NCI-H82 treated with DMSO at 0.1 percent for 48 hours (cell line): ENCODE measurements around the gene SRGAP1.
"Not testable (repeated sequence)": the region's sequence is repeated elsewhere in the genome, so short reads cannot be mapped to it uniquely, and the experiment has no call there.

Experiments used
- DNase-seq: peaks from one replicate; lab custom pipeline; 2025; ENCODE audit not compliant: unreplicated experiment; lab: John Stamatoyannopoulos, UW

The SRGAP1 gene

DNA sequence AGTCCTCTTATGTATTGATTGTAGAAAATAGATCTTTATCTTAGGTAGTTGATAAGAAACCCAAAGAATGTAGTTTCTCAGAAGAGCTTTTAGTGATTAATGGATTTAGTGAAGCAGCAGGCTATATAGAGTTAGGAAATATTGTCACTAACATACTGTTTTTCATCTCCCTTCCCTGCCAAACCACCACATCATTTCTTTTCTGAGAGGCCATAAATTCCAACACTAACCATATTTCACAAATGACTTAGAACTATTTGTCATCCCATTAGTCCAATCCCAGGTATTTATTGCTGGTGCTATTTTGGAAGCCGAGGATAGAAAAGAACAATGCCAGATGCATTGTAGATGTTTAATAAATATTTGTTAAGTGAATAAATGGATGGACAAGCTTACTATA, 191.9 kb downstream of the SRGAP1 start:
- DNase-seq, result no peak

DNA sequence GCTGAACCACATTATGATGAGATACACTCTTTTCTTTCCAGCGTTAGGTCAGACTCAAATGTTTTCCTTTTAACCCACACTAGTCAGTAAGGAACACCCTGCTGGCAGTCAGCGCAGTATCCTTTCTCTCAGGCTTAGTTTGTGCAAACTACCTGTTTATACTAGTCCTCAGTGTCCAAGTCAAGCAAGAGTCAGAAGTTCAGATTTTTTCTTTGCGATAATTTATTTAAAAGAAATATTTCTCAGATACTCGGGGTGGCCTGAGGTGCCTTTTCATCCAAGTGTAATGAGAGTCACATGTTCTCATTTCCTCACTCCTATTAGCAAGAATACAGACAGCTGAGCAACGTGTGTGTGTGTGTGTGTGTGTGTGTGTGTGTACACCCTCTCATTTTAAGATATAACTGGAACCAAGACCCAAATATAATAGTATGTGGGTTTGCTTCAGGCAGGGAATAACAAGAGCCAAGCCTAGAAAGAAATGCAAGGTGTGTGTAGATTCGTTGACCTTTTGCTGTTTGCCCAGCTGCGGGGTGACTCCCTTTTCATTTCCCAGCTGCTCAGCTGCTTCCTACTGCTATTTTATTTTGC, 194.9 kb downstream of the SRGAP1 start:
- no peak for DNase-seq

DNA sequence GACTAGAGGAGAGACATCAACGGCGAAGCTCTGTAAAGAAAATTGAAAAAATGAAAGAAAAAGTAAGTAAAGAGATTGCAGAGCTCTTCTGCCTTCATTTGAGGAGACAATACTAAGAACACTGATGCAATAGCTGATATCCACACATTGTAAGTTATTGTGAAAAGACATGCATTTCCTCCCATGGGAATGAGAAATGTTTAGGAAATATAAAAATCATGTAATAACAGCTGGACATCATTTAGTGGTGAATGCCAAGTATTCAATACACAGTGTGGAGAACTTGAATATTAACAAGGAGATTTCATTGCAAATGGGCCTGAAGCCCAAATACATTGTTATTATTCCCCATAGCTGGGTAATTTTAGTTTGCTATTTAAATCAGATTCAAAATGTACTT, 198.4 kb downstream of the SRGAP1 start:
- no peak for DNase-seq

DNA sequence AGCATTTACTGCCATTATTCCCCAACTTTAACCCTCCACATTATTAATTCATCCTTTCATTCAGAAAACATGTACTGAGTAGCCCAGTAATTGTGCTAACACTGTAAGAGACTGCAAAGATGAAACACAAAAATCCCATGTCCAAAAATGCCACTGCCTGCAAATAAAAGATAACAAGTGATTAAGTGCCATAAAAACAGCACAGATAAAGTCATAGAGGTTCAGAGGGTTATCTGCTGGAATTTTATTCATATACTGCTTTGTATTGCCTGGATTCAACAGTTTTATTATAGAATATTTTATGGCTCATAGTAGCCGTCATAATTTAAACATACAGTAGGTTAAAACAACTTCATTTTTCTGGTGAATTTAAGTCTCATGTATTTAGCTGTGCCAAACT, 199.7 kb downstream of the SRGAP1 start:
- DNase-seq, result no peak

DNA sequence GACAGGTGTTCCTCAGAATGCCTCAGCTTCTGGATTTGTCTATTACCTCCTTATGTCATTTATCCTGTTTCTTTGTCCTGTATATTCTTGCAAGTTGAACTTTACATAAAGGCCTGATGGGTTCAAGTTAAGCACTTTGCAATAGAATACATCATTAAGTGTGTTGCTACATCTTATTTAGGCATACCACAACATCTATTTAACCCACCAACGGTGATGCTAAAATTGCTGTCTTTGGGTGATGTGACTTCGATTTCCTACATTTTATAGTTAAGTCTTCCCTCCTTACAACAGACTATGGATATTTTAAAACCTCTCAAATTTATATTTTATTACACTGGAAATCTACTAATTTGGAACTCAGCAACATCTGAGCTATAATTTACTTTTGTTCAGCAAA, 206.6 kb downstream of the SRGAP1 start:
- no peak for DNase-seq

DNA sequence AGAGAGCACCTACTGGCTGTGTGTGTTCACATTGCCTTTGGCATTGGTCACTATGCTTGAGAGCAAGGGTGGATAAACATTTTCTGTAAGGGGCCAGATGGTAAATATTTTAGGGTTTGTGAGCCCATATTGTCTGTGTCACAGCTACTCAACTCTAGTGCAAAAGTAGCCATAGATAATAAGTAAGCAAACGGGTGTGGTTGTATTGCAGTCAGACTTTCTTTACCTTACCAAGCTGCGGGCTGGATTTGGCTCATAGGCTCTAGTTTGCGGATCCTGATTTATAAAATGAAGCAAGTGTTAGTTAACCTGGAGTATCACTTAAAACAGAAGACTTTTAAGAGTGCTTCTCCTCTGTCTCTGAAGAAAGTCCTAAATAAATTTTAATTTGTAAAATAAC, 208.6 kb downstream of the SRGAP1 start:
- DNase-seq, result no peak

DNA sequence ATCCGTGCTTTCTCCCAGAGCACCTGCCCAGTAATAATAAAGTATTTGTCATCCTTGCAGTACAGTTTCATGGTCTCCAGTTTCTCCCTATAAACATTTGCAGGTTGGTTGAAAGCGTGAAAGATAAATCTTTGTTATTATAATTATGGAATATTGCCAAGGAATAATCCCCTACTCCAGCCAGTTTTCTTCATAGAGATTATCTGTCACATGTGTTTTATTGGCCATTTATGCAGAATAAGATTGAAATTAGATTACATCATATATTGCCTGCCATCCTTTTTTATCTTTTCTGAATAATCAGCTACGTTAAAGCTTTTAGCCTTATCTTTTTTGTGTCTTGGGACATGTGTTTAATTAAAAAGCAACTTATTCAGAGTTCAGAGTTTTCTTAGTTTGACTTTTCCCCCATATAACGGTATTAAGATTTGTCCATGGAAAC, 209.6 kb downstream of the SRGAP1 start:
- no peak for DNase-seq

DNA sequence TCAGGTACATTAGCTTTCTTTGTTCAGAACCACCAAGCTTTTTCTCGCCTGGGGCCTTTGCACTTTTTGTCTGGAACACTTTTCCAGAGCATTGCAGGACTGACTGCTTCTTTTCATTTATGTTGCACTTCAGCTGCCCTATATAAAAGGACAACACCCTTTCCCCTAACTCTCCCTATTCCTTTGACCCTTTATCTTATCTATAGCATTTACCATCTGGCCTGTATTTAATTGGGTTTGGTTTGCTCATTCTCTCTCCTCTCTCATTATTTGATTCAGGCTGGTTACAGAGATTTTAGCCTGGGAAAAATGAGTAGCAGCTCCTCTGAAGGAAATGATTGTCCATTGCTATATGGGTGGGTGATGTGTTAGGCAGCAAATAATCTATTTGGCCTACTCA, 212.2 kb downstream of the SRGAP1 start:
- DNase-seq, result no peak

DNA sequence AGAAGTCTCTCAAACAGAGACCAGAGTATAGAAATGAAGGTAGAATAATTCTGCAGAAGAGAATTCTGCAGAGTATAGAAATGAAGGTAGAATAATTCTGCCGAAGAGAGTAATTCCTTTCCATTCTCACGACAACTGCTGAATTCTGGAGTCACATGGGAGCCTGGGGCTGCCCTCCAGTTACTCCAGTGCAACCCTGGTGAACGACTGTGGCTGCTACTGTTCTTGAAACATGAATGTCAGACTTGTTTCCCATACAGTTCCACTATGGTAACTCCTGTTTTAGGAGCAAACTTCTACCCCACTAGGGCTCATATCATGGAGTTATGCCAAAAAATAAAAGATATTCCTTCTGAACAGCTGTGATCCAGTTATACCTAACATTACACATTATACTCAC, 213.2 kb downstream of the SRGAP1 start:
- no peak for DNase-seq

DNA sequence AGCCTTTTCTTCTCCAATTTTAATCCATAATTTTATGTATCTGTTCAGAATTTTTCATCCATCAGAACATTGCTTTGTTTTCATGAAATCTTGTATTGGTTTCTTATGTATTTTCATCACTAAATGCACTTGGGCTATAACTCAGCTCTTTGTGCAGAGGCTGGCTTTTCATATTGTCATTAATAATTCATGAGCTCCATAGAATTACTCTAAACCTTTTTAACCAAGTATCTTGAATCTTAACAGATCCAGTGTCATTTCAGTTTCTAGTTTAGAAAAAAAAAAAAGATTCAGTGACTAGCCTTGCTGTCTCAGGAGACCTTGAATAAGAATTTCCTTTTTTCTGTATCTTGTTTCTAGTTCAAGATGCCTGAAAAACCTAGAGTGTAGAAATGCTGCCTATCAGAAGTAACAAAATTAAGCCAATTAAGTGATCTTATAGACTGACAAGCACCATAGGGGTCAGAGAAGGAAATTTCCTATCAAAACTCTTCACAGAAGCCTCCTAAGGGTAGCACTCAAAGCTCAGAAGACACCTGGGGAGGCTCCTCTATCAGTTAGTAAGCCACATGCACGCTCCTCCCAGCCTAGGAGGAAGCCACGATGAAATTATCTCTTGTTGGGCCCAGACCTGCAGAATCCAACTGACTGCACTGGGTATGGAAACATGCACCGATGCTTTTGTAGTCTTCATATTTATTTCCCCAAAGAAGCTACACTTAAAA, 214.2 kb downstream of the SRGAP1 start:
- DNase-seq, result no peak

DNA sequence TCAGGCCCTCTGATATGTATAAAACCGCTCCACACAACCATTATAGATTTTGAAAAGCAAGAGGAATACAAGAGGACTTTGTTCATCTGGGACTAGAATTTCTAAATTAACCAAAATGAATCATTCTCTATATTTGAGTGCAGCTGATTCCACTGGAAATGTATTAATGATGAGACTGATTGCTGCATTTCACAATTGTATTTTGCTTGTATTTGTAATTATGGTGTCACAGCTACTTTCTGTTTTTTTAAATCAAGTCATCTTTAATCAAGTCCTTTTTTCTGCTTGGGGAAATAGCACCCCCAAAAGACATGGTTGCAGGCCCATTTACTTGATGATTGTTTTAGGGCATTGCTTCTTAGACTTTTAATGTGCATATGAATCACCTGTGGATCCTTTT, 215.2 kb downstream of the SRGAP1 start:
- DNase-seq, result no peak

DNA sequence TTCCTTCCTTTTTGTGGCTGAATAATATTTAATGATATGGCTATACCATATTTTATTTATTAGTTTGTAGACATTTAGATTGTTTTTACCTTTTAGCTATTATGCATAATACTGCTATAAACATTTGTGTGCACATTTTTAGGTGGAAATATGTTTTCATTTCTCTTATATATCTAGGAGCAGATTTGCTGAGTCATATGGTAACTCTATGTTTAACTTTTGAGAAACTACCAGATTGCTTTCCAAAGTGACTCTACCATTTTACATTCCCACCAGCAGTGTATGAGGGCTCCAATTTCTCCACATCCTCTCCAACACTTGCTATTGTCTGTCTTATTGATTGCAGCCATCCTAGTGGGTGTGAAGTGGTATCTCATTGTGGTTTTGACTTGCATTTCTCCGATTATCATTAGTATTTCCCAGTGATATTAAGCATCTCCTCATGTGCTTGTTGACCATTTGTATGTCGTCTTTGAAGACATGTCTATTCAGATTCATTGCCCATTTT, 217.4 kb downstream of the SRGAP1 start:
- no peak for DNase-seq

DNA sequence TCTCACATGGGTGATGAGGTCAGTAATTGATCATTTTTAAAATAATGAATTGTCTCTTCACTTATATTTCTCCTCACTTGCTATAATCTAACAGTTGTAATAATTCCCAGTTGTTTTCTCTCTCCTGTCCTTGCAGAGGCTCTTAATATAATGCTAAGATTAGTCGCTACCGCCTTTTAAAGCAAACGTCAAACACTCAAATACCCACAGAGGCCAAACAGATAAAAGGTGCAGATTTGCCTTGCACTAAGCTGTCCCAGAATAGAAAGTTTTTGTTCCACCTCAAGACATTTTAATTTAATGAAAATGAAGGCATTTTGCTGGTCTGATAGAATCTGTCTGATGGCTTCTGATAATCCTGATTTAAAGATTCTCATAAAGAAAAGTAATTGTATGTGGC, 218.6 kb downstream of the SRGAP1 start:
- no peak for DNase-seq

DNA sequence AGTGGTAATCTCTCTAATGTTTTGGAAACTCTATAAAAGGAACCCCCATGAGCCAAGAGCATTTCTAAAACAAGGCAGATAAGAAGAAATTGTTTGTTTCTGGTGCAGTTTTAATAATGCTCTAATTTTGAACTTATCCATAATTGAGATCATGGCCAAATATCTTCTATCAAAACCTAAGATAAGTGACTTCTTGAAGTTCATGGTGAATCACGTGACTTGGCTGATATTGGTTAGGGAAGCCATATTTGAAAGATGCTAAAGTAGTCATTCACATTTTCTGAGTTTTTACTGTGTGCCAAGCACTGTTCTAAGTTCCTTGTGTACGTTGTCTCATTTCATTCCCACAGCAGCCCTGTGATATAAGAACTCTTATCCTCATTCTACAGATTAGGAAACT, 219.7 kb downstream of the SRGAP1 start:
- DNase-seq, result no peak

DNA sequence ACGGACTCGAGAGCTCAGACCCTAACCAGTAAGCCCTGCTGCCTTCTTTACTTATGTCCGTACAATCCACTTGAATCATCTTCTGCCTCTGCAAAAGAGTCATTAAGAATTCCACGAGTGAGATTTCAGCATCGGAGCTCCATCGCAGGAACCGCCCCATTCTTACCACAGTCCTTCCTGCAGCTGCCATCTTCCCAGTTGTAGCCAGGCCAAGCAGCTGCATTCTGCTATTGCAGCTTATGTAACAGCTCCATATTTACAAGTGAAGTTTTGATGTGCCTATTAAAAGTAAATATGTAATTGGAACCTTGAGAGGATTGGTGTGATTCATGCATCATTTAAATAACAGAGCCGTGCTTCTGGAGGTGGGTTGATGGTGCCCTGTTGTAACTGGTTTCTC, 220.2 kb downstream of the SRGAP1 start:
- DNase-seq, result no peak

DNA sequence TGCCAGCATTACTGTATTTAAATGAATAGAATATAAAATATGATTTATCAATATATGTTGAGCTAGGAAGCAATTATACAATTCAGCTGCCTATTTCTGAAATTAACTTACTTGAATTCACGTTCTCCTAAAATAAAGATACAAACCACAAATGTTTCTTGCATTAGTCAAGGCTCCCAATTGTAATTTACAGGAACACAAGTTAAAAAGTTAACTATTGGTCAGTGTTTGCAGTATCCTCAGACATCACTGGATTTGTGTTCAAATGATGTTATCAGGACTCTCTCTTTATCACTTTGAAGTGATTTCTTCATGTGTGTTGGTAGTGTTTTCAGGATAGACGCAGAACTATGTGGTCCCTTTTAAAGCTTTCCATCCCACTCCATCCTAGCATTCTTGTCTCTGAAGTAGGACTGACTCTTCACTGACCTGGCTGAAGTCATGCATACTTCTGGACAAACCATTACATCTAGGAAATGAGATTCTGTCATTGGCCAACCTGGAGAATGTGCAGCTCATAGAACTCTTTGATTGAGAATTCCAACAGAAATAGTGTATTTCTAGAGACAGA, 221.5 kb downstream of the SRGAP1 start:
- no peak for DNase-seq

DNA sequence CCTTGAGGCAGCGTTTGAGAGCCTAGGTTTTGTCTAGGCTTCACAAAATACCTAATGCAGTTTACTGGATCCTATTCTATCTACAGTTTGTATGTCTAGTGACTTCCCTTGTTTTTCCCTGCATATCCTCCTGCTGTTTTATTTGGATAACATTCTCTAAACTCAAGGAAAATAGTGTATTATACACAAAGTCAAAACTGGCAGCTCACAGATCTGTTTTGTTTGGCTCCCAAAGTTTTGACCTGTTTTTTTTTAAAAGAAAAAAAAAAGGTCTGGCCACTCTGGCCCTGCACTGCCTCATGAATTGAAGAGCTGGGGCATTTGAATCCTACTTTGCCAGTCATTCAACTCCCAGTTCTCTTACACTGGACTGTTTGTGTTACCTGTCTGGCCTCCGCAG, 222.3 kb downstream of the SRGAP1 start:
- DNase-seq, result no peak

DNA sequence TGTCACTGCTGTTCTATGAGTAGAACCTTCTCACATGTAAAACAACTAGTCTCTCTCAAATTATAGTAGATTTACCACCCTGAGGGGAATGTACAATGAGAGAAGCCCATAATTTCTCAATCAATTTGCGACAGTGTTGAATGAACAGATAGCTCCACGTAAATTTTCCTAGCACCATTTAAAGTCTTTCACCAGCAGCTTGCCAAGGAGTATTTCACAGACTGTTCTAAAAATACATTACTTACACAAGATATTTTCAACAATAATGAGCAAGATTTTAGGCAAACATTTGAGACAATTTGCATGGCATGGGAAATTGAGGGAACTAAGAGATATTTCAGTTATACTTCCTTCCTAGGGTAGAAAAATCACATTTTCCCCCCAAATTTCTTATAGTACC, 226.0 kb downstream of the SRGAP1 start:
- DNase-seq, result no peak

DNA sequence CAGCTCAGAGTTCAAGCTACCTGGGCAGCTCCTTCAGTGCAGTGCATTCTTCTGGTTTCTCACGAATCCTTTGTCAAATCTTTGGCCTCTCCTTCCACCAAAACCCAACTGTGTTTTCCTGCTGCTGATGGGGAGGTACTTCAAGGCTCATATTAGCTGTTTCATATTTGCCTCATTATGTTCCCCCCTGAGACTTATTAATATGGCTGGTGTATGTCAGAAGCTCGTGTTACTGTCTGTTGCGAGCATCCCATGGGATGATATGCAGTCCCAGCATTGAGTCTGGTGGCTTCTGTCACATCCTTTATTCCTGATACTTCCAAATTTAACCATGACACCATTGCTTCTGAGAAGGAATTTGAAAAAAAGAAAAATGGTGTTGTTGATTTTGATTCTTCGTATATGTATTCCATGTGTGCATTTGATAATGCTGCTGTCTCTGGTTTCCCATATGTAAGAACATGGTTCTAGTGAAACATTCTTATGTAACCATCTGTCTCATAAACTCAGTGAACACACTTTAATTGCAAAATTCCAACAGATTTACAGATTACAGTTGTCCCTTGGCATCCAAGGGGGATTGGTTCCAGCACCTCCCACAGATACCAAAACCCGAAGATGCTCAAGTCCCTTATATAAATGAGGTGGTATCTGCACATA, 228.5 kb downstream of the SRGAP1 start:
- DNase-seq, result no peak

DNA sequence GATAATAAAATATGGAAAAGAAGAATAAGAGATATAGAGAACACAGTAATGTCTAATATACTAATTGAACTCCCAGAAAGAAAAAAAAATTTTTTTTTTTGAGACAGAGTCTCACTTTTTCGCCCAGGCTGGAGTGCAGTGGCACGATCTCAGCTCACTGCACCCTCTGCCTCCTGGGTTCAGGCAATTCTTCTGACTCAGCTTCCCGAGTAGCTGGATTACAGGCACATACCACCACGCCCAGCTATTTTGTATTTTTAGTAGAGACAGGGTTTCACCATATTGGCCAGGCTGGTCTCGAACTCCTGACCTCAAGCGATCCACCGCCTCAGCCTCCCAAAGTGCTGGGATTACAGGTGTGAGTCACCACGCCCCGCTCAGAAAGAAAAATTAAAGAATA, 232.1 kb downstream of the SRGAP1 start:
- not testable (repeated sequence) for DNase-seq

DNA sequence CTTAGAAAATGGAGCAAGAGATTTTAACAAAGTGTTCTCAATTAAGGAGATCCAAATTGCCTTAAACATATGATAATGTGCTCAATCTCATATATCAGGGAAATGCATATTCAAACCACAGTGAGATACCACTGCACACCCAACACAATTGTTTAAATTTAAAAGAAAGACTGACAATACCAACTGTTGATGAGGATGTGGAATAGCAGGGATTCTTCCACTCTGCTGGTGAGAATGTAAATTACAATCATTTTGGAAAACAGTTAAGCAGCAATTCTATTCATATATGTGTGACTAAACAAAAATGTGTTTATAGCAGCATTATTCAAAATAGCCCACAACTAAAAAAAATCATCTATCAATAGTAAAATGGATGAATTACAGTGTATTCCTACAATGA, 233.4 kb downstream of the SRGAP1 start:
- no peak for DNase-seq
